ENCODE data around the gene DARS1.

The DARS1 gene

DNA sequence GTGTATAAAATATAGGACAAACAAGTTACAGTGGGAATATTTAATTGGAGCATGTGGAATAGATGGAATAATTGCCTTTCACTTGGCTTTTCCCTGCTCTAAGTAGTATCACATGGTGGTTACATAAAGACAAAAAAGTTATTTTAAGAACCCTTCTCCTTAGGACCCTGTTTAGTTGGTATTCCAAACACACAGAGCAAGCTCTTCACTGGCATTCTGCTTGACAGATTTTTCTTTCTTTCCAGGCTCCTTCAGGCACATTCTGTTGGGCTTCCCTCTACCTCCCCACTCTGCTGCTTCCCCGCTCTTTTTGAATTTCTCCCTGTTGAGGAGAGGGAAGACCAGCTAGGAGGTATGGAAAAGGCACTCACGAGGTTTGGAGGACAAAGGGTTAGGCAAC lies 29.0 kb upstream of the DARS1 start:
- no peak for FAIRE-seq
- DNase-seq (ENCODE audit: insufficient read length): no peak

DNA sequence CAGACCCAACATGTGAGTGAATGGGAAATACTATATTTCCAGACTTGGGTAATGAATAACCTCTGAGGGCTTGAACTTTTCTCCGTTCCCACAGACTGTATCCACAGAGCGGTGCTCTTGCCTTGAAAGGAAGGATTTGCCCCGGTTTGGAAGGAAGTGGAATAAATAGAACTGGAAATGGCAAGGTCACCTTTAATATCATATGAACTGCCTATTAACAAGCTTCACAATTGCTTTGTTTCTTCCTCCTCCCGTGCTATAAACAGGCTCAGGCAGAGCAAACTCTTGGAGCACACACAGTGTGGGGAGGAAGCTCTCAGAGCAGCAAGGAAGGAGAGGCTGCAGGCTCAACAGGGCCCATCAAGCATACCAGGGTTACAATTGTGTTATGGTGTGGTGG lies 28.5 kb upstream of the DARS1 start:
- DNase-seq (ENCODE audit: insufficient read length): no peak
- no peak for FAIRE-seq
- TF ChIP-seq POLR2AphosphoS5 (IDR thresholded peaks at IDR 0.05; ENCODE audit: low read depth, low read length) (no peak), POLR2A (IDR thresholded peaks at IDR 0.05; ENCODE audit: low read depth, low read length) (no peak), TAF1 (IDR thresholded peaks at IDR 0.05; ENCODE audit: borderline replicate concordance, low read depth, low read length) (no peak)

More for the DNA sequence above, 29.0 kb upstream of the DARS1 start:
- TF ChIP-seq POLR2AphosphoS5 (IDR thresholded peaks at IDR 0.05; ENCODE audit: low read depth, low read length) (no peak), TAF1 (IDR thresholded peaks at IDR 0.05; ENCODE audit: borderline replicate concordance, low read depth, low read length) (no peak), POLR2A (IDR thresholded peaks at IDR 0.05; ENCODE audit: low read depth, low read length) (no peak)

- FAIRE-seq: peak; percentile 50
Observed at GRCh38 chr2:136013136-136013685, 27.8 kb upstream of the DARS1 start.

DNA sequence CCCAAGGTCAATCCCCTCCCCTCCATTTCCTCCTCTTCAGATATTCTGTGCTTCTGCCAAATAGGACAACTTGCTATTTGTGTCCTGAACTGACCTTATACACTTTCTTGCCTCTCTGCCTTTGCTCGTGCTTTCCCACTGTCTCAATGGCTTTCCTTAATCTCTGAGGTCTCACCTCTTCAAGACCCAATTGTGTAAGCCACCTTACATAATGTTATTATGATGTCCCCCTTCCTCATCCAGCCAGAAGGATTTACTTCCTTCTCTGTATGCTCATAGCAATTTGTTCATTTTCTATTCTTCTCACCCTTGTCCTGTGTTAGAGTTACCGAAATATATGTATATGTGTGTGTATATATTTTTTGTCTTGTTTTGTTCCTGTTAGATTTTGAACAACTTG lies 26.9 kb upstream of the DARS1 start:
- DNase-seq (ENCODE audit: insufficient read length): no peak
- TF ChIP-seq POLR2A (IDR thresholded peaks at IDR 0.05; ENCODE audit: low read depth, low read length): no peak
- no peak for TF ChIP-seq TAF1 (IDR thresholded peaks at IDR 0.05; ENCODE audit: borderline replicate concordance, low read depth, low read length)
- TF ChIP-seq POLR2AphosphoS5 (IDR thresholded peaks at IDR 0.05; ENCODE audit: low read depth, low read length): no peak
- no peak for FAIRE-seq

More at GRCh38 chr2:136013136-136013685, 27.8 kb upstream of the DARS1 start:
- DNase-seq (ENCODE audit: insufficient read length): no peak
- TF ChIP-seq POLR2A (IDR thresholded peaks at IDR 0.05; ENCODE audit: low read depth, low read length): no peak
- TF ChIP-seq TAF1 (IDR thresholded peaks at IDR 0.05; ENCODE audit: borderline replicate concordance, low read depth, low read length): no peak
- no peak for TF ChIP-seq POLR2AphosphoS5 (IDR thresholded peaks at IDR 0.05; ENCODE audit: low read depth, low read length)

DNA sequence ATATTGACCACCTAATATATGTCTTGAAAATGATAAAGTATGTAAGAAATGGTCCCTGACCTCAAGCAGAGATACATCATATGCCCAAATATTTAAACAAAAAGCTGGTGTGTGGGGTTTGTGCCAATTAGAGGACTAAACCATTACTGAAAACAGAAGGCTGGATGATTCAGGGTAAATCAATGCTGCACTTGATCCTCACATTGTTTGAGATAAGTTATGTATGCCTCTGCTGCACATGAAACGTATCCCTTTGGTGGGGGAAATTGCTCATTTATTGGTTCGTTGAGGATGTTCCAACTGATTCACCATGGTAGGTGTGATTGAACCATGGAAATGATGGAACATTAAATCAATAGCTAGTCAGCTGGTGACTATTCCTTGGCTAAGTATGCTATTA lies 24.7 kb upstream of the DARS1 start:
- DNase-seq (ENCODE audit: insufficient read length): no peak
- TF ChIP-seq TAF1 (IDR thresholded peaks at IDR 0.05; ENCODE audit: borderline replicate concordance, low read depth, low read length): no peak
- TF ChIP-seq POLR2AphosphoS5 (IDR thresholded peaks at IDR 0.05; ENCODE audit: low read depth, low read length): no peak
- TF ChIP-seq POLR2A (IDR thresholded peaks at IDR 0.05; ENCODE audit: low read depth, low read length): no peak
- FAIRE-seq: no peak

GRCh38 chr2:136008205-136008865 lies 22.9 kb upstream of the DARS1 start:
- TF ChIP-seq POLR2A (IDR thresholded peaks at IDR 0.05; ENCODE audit: low read depth, low read length): no peak
- no peak for TF ChIP-seq POLR2AphosphoS5 (IDR thresholded peaks at IDR 0.05; ENCODE audit: low read depth, low read length)
- no peak for TF ChIP-seq TAF1 (IDR thresholded peaks at IDR 0.05; ENCODE audit: borderline replicate concordance, low read depth, low read length)
- no peak for FAIRE-seq
- DNase-seq (ENCODE audit: insufficient read length): no peak

DNA sequence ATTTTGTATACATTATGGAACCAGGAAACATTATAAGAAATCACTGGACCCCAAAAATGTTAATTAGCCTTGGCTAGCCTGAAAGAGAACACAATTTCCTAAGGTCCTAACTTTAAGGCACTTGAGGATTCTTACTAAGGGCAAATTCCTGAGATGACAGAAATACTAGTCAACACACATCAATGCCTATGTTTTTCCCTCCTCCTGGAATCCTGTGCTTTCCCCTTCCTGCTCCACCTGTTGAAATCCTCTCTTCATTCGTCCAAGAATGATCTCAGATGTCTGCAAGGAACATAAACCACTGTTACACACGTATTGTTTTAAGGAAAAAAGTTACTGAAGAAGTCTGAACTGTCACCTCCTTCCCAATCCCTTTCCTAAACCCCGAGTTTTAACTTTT lies 21.2 kb upstream of the DARS1 start:
- DNase-seq (ENCODE audit: insufficient read length) (no peak), FAIRE-seq (no peak)
- TF ChIP-seq POLR2AphosphoS5 (IDR thresholded peaks at IDR 0.05; ENCODE audit: low read depth, low read length): no peak
- no peak for TF ChIP-seq POLR2A (IDR thresholded peaks at IDR 0.05; ENCODE audit: low read depth, low read length)
- TF ChIP-seq TAF1 (IDR thresholded peaks at IDR 0.05; ENCODE audit: borderline replicate concordance, low read depth, low read length): no peak

DNA sequence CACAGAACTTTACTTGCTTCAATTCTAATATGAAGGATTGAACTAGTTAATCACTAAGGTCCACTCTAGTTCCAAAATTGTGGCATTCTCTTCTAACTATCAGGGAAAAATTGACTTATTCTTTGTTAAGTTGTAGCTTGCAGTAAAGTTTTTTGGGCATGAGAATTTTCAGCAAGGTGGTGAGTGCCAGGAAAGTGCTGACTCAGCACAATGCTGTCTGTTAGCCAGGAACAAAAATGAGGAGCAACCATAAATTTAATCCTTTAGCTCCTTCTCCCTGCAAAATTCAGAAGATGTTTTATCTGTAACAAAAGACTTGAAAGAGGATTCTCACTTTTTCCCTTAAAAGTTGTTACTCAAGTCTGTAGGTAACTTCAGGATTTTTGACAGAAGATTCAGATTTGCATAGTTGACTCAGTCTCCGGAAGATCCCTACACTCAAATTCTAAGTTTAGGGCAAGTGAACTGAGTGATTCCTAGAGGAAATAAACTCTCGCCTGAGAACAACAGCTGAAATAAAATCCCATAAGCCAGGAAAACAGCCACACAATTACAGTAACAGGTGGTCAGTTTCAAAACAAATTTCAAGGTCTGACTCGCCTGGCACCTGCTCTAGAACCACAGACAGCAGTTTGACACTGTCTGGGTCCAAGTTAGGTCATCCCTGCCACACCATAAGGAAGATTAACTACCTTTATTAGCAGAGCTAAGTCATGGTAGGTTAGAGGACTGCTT lies 20.2 kb upstream of the DARS1 start:
- no peak for TF ChIP-seq POLR2AphosphoS5 (IDR thresholded peaks at IDR 0.05; ENCODE audit: low read depth, low read length)
- TF ChIP-seq POLR2A (IDR thresholded peaks at IDR 0.05; ENCODE audit: low read depth, low read length): no peak
- no peak for TF ChIP-seq TAF1 (IDR thresholded peaks at IDR 0.05; ENCODE audit: borderline replicate concordance, low read depth, low read length)
- DNase-seq (ENCODE audit: insufficient read length): no peak
- peak; percentile 89 for FAIRE-seq

DNA sequence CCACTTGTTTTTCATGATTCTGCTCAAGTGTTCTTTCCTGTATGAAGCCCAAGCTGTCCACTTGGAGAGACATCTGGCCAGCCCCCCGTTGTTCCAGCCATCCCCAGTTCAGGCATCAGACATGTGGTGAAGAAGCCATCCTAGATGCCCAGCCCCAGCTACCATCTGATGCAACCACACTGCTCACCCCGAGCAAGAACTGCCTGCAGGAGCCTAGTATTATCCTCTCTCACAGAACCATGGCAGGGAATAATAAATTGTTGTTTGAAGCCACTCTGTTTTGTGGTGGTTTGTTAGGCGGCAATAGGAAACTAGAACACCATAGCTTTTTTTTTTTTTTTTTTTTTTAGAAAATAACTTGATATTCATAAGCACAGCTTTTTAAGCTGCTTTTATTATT lies 19.5 kb upstream of the DARS1 start:
- DNase-seq (ENCODE audit: insufficient read length) (no peak), FAIRE-seq (peak; percentile 9)
- TF ChIP-seq POLR2A (IDR thresholded peaks at IDR 0.05; ENCODE audit: low read depth, low read length) (no peak), TAF1 (IDR thresholded peaks at IDR 0.05; ENCODE audit: borderline replicate concordance, low read depth, low read length) (no peak), POLR2AphosphoS5 (IDR thresholded peaks at IDR 0.05; ENCODE audit: low read depth, low read length) (no peak)

DNA sequence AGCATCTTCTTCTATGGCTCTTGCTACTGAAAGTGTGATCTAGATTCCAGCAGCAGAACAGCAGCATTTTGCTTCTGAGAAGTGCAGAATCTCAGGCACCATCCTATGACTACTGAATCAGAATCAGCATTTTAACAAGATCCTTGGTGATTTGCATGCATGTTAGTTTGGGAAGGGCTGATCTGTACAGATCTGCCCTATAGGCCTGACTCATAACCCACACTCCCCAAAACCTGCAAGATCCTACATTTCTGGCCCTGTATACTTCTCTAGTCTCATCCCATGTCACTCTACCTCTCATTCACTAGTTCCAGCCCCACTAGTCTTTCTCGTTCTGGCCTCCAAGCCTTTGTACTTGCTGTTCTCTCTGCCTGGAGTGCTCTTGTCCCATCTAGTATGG lies 15.7 kb upstream of the DARS1 start:
- no peak for FAIRE-seq
- TF ChIP-seq POLR2A (IDR thresholded peaks at IDR 0.05; ENCODE audit: low read depth, low read length) (no peak), TAF1 (IDR thresholded peaks at IDR 0.05; ENCODE audit: borderline replicate concordance, low read depth, low read length) (no peak), POLR2AphosphoS5 (IDR thresholded peaks at IDR 0.05; ENCODE audit: low read depth, low read length) (no peak)
- no peak for DNase-seq (ENCODE audit: insufficient read length)

DNA sequence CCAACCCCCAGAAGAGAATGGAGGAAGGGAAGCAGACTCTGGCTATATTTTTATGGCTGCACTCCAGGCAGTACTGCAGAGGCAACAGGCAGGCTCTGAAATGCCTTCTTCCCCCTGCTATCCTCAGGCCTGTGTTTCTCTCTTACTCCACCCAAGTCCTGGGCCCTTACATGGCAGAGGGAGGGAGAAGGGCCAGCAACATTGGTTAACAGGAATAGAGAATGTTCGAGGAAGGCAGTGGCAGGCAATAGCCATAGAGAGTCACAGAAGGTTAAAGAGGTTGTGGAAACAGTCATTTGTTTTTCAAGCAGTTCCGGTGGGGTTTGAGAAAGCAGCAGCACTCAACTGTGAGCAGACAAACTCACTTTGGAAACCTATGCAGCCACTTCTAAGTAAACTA lies 15.1 kb upstream of the DARS1 start:
- FAIRE-seq (peak; percentile 86), DNase-seq (ENCODE audit: insufficient read length) (no peak)
- TF ChIP-seq POLR2A (IDR thresholded peaks at IDR 0.05; ENCODE audit: low read depth, low read length): no peak
- no peak for TF ChIP-seq POLR2AphosphoS5 (IDR thresholded peaks at IDR 0.05; ENCODE audit: low read depth, low read length)
- no peak for TF ChIP-seq TAF1 (IDR thresholded peaks at IDR 0.05; ENCODE audit: borderline replicate concordance, low read depth, low read length)

DNA sequence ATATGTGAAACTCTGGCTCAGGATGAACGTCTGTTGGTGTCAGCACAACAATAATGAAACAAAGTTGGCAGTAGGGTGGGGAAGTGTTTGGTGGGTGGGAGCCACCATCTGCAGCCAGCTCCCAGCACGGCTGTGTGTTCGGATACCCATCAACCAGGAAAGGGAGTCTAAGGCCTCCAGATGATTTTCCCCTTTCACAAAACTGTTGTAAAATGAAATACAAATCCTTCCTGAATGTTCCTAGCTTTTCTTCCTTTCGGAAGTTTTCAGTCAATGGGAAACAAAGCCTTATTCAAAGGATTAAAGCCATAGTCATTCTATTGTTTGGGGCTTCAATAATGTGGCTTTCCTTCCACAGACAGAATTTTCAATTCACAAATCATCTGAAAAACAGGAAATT lies 14.5 kb upstream of the DARS1 start:
- TF ChIP-seq POLR2AphosphoS5 (IDR thresholded peaks at IDR 0.05; ENCODE audit: low read depth, low read length): no peak
- no peak for TF ChIP-seq TAF1 (IDR thresholded peaks at IDR 0.05; ENCODE audit: borderline replicate concordance, low read depth, low read length)
- no peak for TF ChIP-seq POLR2A (IDR thresholded peaks at IDR 0.05; ENCODE audit: low read depth, low read length)
- no peak for FAIRE-seq
- no peak for DNase-seq (ENCODE audit: insufficient read length)
